ENCODE data around the gene CFLAR.

The CFLAR gene

DNA sequence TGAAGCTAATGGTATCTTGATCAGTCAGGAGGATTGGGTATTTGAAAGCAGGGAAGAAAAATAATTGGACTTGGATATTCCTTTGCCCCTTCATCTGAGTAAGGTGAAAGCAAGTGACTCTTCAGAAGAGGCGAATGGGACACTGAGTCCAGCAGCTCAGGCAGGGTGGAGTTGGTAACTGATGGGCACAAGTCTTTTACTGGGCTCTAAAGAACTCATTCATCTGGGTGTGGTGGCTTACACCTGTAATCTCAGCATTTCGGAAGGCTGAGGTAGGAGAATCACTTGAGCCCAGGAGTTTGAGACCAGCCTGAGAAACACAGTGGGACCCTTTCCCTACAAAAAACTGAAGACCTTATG is 11.2 kb downstream of the CFLAR start:
- Histone ChIP-seq H3K27ac (ENCODE audit: low read depth, low read length) (no peak overlapping the region), H3K27me3 (ENCODE audit: control insufficient read depth, low read length) (no peaks in the 10 kb centered on the region), H3K9me3 (ENCODE audit: control insufficient read depth, insufficient read depth, low read length) (no peaks in the 10 kb centered on the region), H3F3A (ENCODE audit: control insufficient read depth, insufficient read depth) (no peaks in the 10 kb centered on the region), H3K9me2 (replicated peaks; ENCODE audit: control insufficient read depth, low read length) (no peaks in the 10 kb centered on the region), H3K4me3 (ENCODE audit: low read length) (0 out of 2 replicates have a peak overlapping the region, but pooled peaks have one; percentile 12), H4K20me1 (ENCODE audit: control insufficient read depth, insufficient read depth, low read depth, low read length) (no peaks in the 10 kb centered on the region), H3K4me1 (ENCODE audit: control insufficient read depth, low read length) (peaks cover 75% of the 10 kb centered on the region), H3K4me2 (ENCODE audit: low read length) (peak overlapping the region; percentile 55), H3K36me3 (ENCODE audit: control insufficient read depth, low read length) (no peaks in the 10 kb centered on the region), H3K79me2 (ENCODE audit: control insufficient read depth, low read length) (peaks cover 28% of the 10 kb centered on the region)
- TF ChIP-seq, protein P1, sequence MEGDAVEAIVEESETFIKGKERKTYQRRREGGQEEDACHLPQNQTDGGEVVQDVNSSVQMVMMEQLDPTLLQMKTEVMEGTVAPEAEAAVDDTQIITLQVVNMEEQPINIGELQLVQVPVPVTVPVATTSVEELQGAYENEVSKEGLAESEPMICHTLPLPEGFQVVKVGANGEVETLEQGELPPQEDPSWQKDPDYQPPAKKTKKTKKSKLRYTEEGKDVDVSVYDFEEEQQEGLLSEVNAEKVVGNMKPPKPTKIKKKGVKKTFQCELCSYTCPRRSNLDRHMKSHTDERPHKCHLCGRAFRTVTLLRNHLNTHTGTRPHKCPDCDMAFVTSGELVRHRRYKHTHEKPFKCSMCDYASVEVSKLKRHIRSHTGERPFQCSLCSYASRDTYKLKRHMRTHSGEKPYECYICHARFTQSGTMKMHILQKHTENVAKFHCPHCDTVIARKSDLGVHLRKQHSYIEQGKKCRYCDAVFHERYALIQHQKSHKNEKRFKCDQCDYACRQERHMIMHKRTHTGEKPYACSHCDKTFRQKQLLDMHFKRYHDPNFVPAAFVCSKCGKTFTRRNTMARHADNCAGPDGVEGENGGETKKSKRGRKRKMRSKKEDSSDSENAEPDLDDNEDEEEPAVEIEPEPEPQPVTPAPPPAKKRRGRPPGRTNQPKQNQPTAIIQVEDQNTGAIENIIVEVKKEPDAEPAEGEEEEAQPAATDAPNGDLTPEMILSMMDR (IDR thresholded peaks at IDR 0.05; ENCODE audit: low read depth, low read length, poor library complexity, severe bottlenecking) = no peak
- no peak for TF ChIP-seq EZH2phosphoT487 (IDR thresholded peaks at IDR 0.05; ENCODE audit: borderline replicate concordance, low read length)

DNA sequence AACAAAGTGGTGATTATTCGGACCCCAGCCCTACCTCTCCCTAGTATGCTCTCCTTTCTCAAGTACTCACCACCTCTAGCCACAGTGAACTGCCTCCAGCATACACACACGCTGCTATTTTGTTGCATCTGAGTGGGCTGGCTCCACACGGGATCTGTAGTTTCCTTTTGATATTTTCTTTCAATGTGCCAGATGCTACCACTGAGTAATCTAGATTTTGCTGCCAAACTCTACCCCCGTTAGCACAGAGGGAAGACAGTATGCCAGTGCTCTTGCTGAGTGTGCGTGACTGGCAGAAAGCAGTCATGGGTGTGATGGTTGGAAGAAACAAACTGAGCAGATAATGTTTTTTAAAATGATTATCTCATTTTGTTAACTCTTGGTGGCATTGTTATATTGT is 11.6 kb downstream of the CFLAR start:
- TF ChIP-seq, protein P1 (IDR thresholded peaks at IDR 0.05; ENCODE audit: low read depth, low read length, poor library complexity, severe bottlenecking) = no peak
- no peak for TF ChIP-seq EZH2phosphoT487 (IDR thresholded peaks at IDR 0.05; ENCODE audit: borderline replicate concordance, low read length)
- H3K4me2 ChIP-seq (ENCODE audit: low read length) = peak overlapping the region; percentile 55
- peaks cover 28% of the 10 kb centered on the region for H3K79me2 ChIP-seq (ENCODE audit: control insufficient read depth, low read length)
- H3K27me3 ChIP-seq (ENCODE audit: control insufficient read depth, low read length) = no peaks in the 10 kb centered on the region
- H3K9me2 ChIP-seq (replicated peaks; ENCODE audit: control insufficient read depth, low read length) = no peaks in the 10 kb centered on the region
- peaks cover 74% of the 10 kb centered on the region for H3K4me1 ChIP-seq (ENCODE audit: control insufficient read depth, low read length)
- H3K9me3 ChIP-seq (ENCODE audit: control insufficient read depth, insufficient read depth, low read length) = no peaks in the 10 kb centered on the region
- H3F3A ChIP-seq (ENCODE audit: control insufficient read depth, insufficient read depth) = no peaks in the 10 kb centered on the region
- H3K4me3 ChIP-seq (ENCODE audit: low read length) = no peak overlapping the region
- no peaks in the 10 kb centered on the region for H3K36me3 ChIP-seq (ENCODE audit: control insufficient read depth, low read length)
- H4K20me1 ChIP-seq (ENCODE audit: control insufficient read depth, insufficient read depth, low read depth, low read length) = no peaks in the 10 kb centered on the region
- H3K27ac ChIP-seq (ENCODE audit: low read depth, low read length) = no peak overlapping the region

DNA sequence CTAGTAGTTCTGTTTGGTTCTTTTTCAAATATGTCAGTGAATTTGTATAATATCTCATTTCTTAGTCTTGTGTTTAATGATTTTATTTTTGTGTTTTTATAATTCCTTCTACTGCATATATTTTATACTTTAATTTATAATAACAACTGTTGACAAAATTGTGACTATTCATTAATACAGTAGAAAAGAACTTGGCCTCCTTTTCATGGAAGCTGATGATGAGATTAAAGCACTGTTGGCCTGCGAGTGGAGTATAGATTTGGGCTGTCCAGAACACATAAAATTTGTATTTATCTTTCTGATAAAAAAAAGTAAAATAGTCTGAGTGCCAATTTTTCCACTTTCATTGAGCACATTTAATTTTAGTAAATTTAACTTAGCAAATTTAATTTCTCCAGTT is 12.1 kb downstream of the CFLAR start:
- TF ChIP-seq, protein P1 (IDR thresholded peaks at IDR 0.05; ENCODE audit: low read depth, low read length, poor library complexity, severe bottlenecking) = no peak
- TF ChIP-seq EZH2phosphoT487 (IDR thresholded peaks at IDR 0.05; ENCODE audit: borderline replicate concordance, low read length) = no peak
- H4K20me1 ChIP-seq (ENCODE audit: control insufficient read depth, insufficient read depth, low read depth, low read length) = no peaks in the 10 kb centered on the region
- H3K36me3 ChIP-seq (ENCODE audit: control insufficient read depth, low read length) = no peaks in the 10 kb centered on the region
- H3K27ac ChIP-seq (ENCODE audit: low read depth, low read length) = no peak overlapping the region
- no peaks in the 10 kb centered on the region for H3F3A ChIP-seq (ENCODE audit: control insufficient read depth, insufficient read depth)
- no peaks in the 10 kb centered on the region for H3K9me3 ChIP-seq (ENCODE audit: control insufficient read depth, insufficient read depth, low read length)
- peaks cover 75% of the 10 kb centered on the region for H3K4me1 ChIP-seq (ENCODE audit: control insufficient read depth, low read length)
- no peaks in the 10 kb centered on the region for H3K9me2 ChIP-seq (replicated peaks; ENCODE audit: control insufficient read depth, low read length)
- H3K4me3 ChIP-seq (ENCODE audit: low read length) = no peak overlapping the region
- H3K27me3 ChIP-seq (ENCODE audit: control insufficient read depth, low read length) = no peaks in the 10 kb centered on the region
- no peak overlapping the region for H3K4me2 ChIP-seq (ENCODE audit: low read length)
- H3K79me2 ChIP-seq (ENCODE audit: control insufficient read depth, low read length) = peaks cover 28% of the 10 kb centered on the region

Data from DOHH2 (cell line).